ENCODE measurements around the gene SAMD5. TPM values are rescaled to one million over a fixed set of nuclear protein-coding genes. Genes with fewer than 3 reads are reported as not detected.

The SAMD5 gene
- total and polyA plus RNA-seq, 9 of the 15 experiments (the other 6 are each of a cell fraction or from before 2014, with no cell fraction given), result 0.15 to 0.91 (median 0.55) TPM

- H3K4me3 ChIP-seq, result no peak overlapping the region
- TF ChIP-seq PML (IDR thresholded peaks at IDR 0.05; ENCODE audit: low read length) (no peak), CBX8 (IDR thresholded peaks at IDR 0.05; ENCODE audit: borderline replicate concordance, extremely low read depth, low read depth, low read length, poor library complexity, severe bottlenecking) (peak; percentile 21), PHF20 (IDR thresholded peaks at IDR 0.05; ENCODE audit: partially characterized antibody) (no peak)
- ChIA-PET POLR2A (interaction anchor here (0.6 kb wide), 1 partner anchor 17 kb away, joined by 3 read pairs; no protein-coding TSS in a partner anchor), CTCF (ENCODE audit: low intra/inter-chr PET ratio) (no interaction called here)
- no peaks in the 10 kb centered on the region for H4K20me1 ChIP-seq (replicated peaks; ENCODE audit: control insufficient read depth, insufficient read depth, low read length)
- H3K4me1 ChIP-seq (replicated peaks in 1 of 2; ENCODE audit: control insufficient read depth in 2 of 2, insufficient read depth in 2 of 2, low read length in 2 of 2), result no peaks in the 10 kb centered on the region; a peak in 1 of 5 replicates
- no peak overlapping the region for H3K27ac ChIP-seq (ENCODE audit: extremely low read depth, low read depth, low read length)
- no peaks in the 10 kb centered on the region for H3K36me3 ChIP-seq (ENCODE audit: control insufficient read depth, insufficient read depth, low read length)
- intact Hi-C loops (cut with micrococcal nuclease) (no loop called here), in situ Hi-C loops (cut with MboI) (no loop called here)
- no peak overlapping the region for H3K9ac ChIP-seq (ENCODE audit: insufficient read depth in 1 of 2, low read depth in 2 of 2, low read length in 2 of 2)
- H3K9me1 ChIP-seq (ENCODE audit: control insufficient read depth, insufficient read depth, low read length), result no peaks in the 10 kb centered on the region
- no peaks in the 10 kb centered on the region for H3K9me3 ChIP-seq (replicated peaks; ENCODE audit: control insufficient read depth, insufficient read depth, low read depth, low read length)
- H3K79me2 ChIP-seq (ENCODE audit: control insufficient read depth, insufficient read depth, low read length), result no peaks in the 10 kb centered on the region
- H3K4me2 ChIP-seq (ENCODE audit: insufficient read depth, low read length), result no peak overlapping the region
- no TSS peak for BruUV-seq (replicated peaks)
- H3K27me3 ChIP-seq (ENCODE audit: control insufficient read depth in 2 of 2, insufficient read depth in 2 of 2, low read length in 2 of 2), result peaks cover 5 to 11% of the 10 kb centered on the region in 2 experiments; a peak in 4 of 5 replicates
- no peak overlapping the region for H2AFZ ChIP-seq (ENCODE audit: low read depth, low read length)
- 0% methylated on average over 1 of the region's 1 CpG for WGBS (ENCODE audit: insufficient coverage, low coverage, missing lambda C conversion rate)
- FAIRE-seq (no peak), DNase-seq (ENCODE audit: extremely low read depth in 1 of 4, low spot score in 3 of 4) (no peak), ATAC-seq (no peak)
These were observed 43.5 kb downstream of the SAMD5 start for GRCh38 chr6:147551976-147552375.

GRCh38 chr6:147553099-147553498 is 44.6 kb downstream of the SAMD5 start:
- H2AFZ ChIP-seq (ENCODE audit: low read depth, low read length), result no peak overlapping the region
- no peaks in the 10 kb centered on the region for H3K79me2 ChIP-seq (ENCODE audit: control insufficient read depth, insufficient read depth, low read length)
- H3K4me2 ChIP-seq (ENCODE audit: insufficient read depth, low read length), result no peak overlapping the region
- intact Hi-C loops (cut with micrococcal nuclease) (no loop called here), in situ Hi-C loops (cut with MboI) (no loop called here)
- H3K4me1 ChIP-seq (replicated peaks in 1 of 2; ENCODE audit: control insufficient read depth in 2 of 2, insufficient read depth in 2 of 2, low read length in 2 of 2), result no peaks in the 10 kb centered on the region
- ChIA-PET POLR2A (no interaction called here), CTCF (ENCODE audit: low intra/inter-chr PET ratio) (no interaction called here)
- H3K9me3 ChIP-seq (replicated peaks; ENCODE audit: control insufficient read depth, insufficient read depth, low read depth, low read length), result no peaks in the 10 kb centered on the region
- peaks cover 7 to 11% of the 10 kb centered on the region in 2 experiments; a peak in 4 of 5 replicates for H3K27me3 ChIP-seq (ENCODE audit: control insufficient read depth in 2 of 2, insufficient read depth in 2 of 2, low read length in 2 of 2)
- H3K27ac ChIP-seq (ENCODE audit: extremely low read depth, low read depth, low read length), result no peak overlapping the region
- no peaks in the 10 kb centered on the region for H3K36me3 ChIP-seq (ENCODE audit: control insufficient read depth, insufficient read depth, low read length)
- BruUV-seq (replicated peaks), result no TSS peak
- no peaks in the 10 kb centered on the region for H3K9me1 ChIP-seq (ENCODE audit: control insufficient read depth, insufficient read depth, low read length)
- ATAC-seq (no peak), FAIRE-seq (no peak), DNase-seq (ENCODE audit: extremely low read depth in 1 of 4, low spot score in 3 of 4) (no peak)
- H3K4me3 ChIP-seq, result no peak overlapping the region
- H4K20me1 ChIP-seq (replicated peaks; ENCODE audit: control insufficient read depth, insufficient read depth, low read length), result no peaks in the 10 kb centered on the region
- WGBS (ENCODE audit: insufficient coverage, low coverage, missing lambda C conversion rate), result 25% methylated on average over 1 of the region's 1 CpG
- no peak overlapping the region for H3K9ac ChIP-seq (ENCODE audit: insufficient read depth in 1 of 2, low read depth in 2 of 2, low read length in 2 of 2)
- no peak for TF ChIP-seq ZNF512 (tag; IDR thresholded peaks at IDR 0.05)
- no peak for TF ChIP-seq E2F1 (CRISPR knock-in tag; IDR thresholded peaks at IDR 0.05)
- TF ChIP-seq PHF8 (IDR thresholded peaks at IDR 0.05; ENCODE audit: borderline replicate concordance, low read length), result no peak
- no peak for TF ChIP-seq CBX1 (IDR thresholded peaks at IDR 0.05; ENCODE audit: low read depth)
- no peak for TF ChIP-seq ZKSCAN3 (CRISPR knock-in tag; IDR thresholded peaks at IDR 0.05)
- no peak for TF ChIP-seq KLF16 (IDR thresholded peaks at IDR 0.05)
- no peak for TF ChIP-seq EP300 (IDR thresholded peaks at IDR 0.05; ENCODE audit: low read length)
- TF ChIP-seq ZNF511 (CRISPR knock-in tag; IDR thresholded peaks at IDR 0.05), result no peak

Data from K562 (cell line).